Measurements from ENCODE around the gene UBE2E2.

Gene UBE2E2

GRCh38 chr3:23594894-23595670, 392.0 kb downstream of the UBE2E2 start:
- TF ChIP-seq GATA2 (IDR thresholded peaks at IDR 0.05; ENCODE audit: low read depth, low read length) (no peak), GATA3 (IDR thresholded peaks at IDR 0.05; ENCODE audit: low read depth, low read length) (no peak)

- TF ChIP-seq GATA2 (IDR thresholded peaks at IDR 0.05; ENCODE audit: low read depth, low read length) (no peak), GATA3 (IDR thresholded peaks at IDR 0.05; ENCODE audit: low read depth, low read length) (no peak)
These were observed 392.7 kb downstream of the UBE2E2 start for GRCh38 chr3:23595851-23596250.

DNA sequence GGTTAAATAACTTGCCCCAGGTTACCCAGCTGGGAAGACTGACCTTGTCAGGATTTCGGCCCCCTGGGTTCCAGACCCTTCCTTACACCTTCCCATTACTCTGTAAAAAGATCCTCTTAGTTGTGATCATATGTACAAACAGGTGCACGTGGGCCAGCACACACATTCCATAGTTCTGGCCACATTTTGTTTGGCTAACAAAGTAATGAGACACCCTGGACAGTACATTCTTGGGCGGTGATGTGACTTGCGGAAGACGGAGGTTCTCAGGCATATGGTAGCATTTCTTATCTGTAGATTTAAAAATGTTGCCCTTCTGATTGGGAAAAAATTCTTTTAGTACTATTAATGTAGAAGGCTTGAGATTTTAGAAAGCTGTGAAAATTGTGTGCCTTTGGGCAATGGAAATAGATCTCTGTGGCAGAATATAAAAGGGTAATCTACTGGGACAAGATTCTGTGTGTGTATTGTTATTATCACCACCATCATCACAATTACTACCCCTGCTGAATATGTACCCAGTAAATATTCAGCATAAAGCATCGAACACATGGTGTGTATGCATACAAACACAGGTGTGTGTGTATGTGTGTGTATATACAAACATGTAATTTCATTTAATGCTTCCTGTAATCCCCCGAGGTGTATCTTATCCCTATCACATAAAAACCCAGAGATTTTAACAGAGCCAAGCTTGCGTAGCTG, 397.2 kb downstream of the UBE2E2 start:
- no peak for TF ChIP-seq GATA3 (IDR thresholded peaks at IDR 0.05; ENCODE audit: low read depth, low read length)
- no peak for TF ChIP-seq GATA2 (IDR thresholded peaks at IDR 0.05; ENCODE audit: low read depth, low read length)

GRCh38 chr3:23601091-23601822, 398.1 kb downstream of the UBE2E2 start:
- TF ChIP-seq GATA3 (IDR thresholded peaks at IDR 0.05; ENCODE audit: low read depth, low read length) (no peak), GATA2 (IDR thresholded peaks at IDR 0.05; ENCODE audit: low read depth, low read length) (no peak)

DNA sequence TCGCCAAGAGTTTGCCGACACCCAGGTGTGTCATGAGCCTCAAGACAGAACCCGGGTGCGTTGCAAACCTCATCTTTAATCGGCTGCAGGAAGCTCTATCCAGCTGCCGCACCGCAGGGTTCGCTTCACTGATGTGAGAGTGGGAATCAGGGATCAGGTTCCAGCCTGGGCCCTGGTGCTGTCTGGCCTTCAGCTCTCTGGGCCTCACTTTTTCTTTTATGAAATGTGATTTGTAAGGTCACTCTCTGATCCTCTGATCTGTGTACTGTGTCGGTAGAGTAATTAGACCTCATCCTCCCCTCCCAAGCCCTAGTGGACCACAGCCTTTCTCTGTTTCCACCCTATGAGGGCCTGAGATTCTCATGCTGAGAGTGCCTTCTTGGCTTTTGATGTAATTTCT, 399.8 kb downstream of the UBE2E2 start:
- TF ChIP-seq GATA3 (IDR thresholded peaks at IDR 0.05; ENCODE audit: low read depth, low read length) (no peak), GATA2 (IDR thresholded peaks at IDR 0.05; ENCODE audit: low read depth, low read length) (no peak)

GRCh38 chr3:23607184-23607847, 404.2 kb downstream of the UBE2E2 start:
- no peak for TF ChIP-seq GATA2 (IDR thresholded peaks at IDR 0.05; ENCODE audit: low read depth, low read length)
- no peak for TF ChIP-seq GATA3 (IDR thresholded peaks at IDR 0.05; ENCODE audit: low read depth, low read length)

DNA sequence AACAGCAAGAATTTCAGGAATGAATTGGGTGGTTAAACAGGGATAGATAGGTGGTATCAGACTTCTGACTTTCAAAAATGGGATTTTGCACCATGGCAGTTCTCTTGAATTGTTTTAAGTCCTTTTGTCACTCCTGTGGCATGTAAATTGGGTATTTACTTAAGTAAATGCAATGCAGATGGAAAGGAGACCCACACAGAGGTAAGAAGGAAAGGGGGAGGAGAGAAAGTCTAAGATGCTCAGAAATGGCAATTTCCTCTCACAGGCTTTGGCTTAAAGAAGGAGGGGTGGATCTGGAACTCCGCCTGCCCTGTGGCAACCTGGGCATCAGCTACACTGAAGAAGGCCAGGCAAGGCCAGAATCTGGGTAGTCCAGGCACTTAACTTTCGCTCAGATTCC, 405.5 kb downstream of the UBE2E2 start:
- TF ChIP-seq GATA2 (IDR thresholded peaks at IDR 0.05; ENCODE audit: low read depth, low read length) (no peak), GATA3 (IDR thresholded peaks at IDR 0.05; ENCODE audit: low read depth, low read length) (no peak)

- no peak for TF ChIP-seq GATA2 (IDR thresholded peaks at IDR 0.05; ENCODE audit: low read depth, low read length)
- TF ChIP-seq GATA3 (IDR thresholded peaks at IDR 0.05; ENCODE audit: low read depth, low read length): no peak
These were observed 408.7 kb downstream of the UBE2E2 start for GRCh38 chr3:23611737-23612295.

- no peak for TF ChIP-seq GATA3 (IDR thresholded peaks at IDR 0.05; ENCODE audit: low read depth, low read length)
- no peak for TF ChIP-seq GATA2 (IDR thresholded peaks at IDR 0.05; ENCODE audit: low read depth, low read length)
These were observed 409.3 kb downstream of the UBE2E2 start for GRCh38 chr3:23612296-23612891.

DNA sequence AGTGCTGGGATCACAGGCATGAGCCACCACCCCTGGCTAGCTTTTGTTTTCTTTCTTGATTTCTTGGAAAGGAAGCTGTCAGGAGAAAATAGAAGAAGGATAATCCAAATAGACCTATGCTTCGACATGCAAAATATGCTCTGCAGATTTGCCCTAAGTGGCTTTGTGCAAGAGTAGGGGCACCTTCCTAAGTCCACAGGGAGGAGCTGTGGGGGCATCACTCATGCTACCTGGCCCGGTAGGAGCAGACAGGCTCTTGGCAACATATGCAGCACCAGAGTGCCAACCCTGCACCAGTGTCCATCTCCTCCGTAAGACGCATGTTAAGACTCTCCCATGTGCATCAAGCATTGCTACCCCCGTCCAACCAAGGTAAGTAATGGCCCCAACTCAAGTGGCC, 411.9 kb downstream of the UBE2E2 start:
- TF ChIP-seq GATA2 (IDR thresholded peaks at IDR 0.05; ENCODE audit: low read depth, low read length) (no peak), GATA3 (IDR thresholded peaks at IDR 0.05; ENCODE audit: low read depth, low read length) (no peak)

- TF ChIP-seq GATA2 (IDR thresholded peaks at IDR 0.05; ENCODE audit: low read depth, low read length): no peak
- no peak for TF ChIP-seq GATA3 (IDR thresholded peaks at IDR 0.05; ENCODE audit: low read depth, low read length)
These were observed 416.8 kb downstream of the UBE2E2 start for GRCh38 chr3:23619705-23620637.

GRCh38 chr3:23620638-23621015, 417.5 kb downstream of the UBE2E2 start:
- TF ChIP-seq GATA3 (IDR thresholded peaks at IDR 0.05; ENCODE audit: low read depth, low read length): no peak

Measured in SH-SY5Y (cell line).